ENCODE data around the gene UROC1.

The UROC1 gene

DNA sequence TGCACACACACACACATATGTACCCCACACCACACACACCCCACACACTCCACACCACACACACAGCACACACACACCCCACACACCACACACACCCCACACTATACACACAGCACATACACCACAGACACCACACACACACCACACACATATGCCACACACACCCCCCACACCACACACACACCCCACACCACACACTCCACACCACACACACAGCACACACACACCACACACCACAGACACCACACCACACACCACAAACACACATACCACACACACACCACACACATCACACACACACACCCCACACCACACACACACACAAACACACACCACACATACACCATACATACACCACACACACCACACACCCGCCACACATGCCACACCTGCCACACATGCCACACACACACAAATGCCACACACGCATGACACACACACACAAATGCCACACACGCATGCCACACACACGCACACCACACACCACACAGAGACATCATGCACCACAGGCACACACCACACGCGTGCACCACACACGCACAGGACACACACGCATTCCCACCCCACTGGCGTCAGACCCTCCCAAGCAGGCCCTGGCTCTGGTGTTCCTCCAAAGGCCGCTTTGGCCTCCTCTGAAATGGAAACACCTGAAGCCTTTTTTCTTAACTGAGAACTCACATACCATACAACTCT, 22.1 kb upstream of the UROC1 start:
- CTCF ChIA-PET = no interaction called here
- no peak for TF ChIP-seq FOXA1 (IDR thresholded peaks at IDR 0.05)
- TF ChIP-seq SP1 (IDR thresholded peaks at IDR 0.05) = no peak
- TF ChIP-seq FOXM1 (IDR thresholded peaks at IDR 0.05; ENCODE audit: borderline replicate concordance) = no peak
- TF ChIP-seq TARDBP (IDR thresholded peaks at IDR 0.05) = no peak
- no peak for TF ChIP-seq ZNF384 (IDR thresholded peaks at IDR 0.05)
- TF ChIP-seq SUZ12 (IDR thresholded peaks at IDR 0.05) = no peak
- no peak for TF ChIP-seq FOXK2 (IDR thresholded peaks at IDR 0.05)
- no peak for TF ChIP-seq LEF1 (IDR thresholded peaks at IDR 0.05; ENCODE audit: borderline replicate concordance)
- no peak for TF ChIP-seq HDGF (IDR thresholded peaks at IDR 0.05; ENCODE audit: borderline replicate concordance)
- POLR2A ChIA-PET = no interaction called here
- no peak for DNase-seq (ENCODE audit: extremely low spot score)

DNA sequence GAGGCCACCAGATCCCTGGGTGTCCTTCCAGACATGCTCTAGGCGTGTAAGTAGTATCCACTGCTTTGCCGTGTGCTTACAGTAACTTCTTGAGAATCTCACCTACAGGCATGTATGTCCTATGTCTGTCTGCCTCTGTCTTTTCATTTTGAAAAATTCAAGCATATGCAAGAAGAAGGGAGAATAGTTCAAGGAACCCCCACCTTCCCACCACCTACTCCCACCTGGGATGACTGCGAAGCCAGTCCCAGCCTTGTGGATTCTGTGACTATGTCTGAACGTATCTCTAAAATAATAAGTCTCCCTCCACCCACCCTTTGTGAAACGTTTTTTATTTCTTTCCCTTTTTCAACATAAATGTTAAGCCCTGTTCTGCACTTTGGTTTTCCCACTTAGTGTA, 21.4 kb upstream of the UROC1 start:
- CTCF ChIA-PET = no interaction called here
- DNase-seq (ENCODE audit: extremely low spot score) = no peak
- TF ChIP-seq BHLHE40 (IDR thresholded peaks at IDR 0.05; ENCODE audit: borderline replicate concordance) (no peak), ELF4 (IDR thresholded peaks at IDR 0.05) (no peak), ARNT (IDR thresholded peaks at IDR 0.05) (no peak), LEF1 (IDR thresholded peaks at IDR 0.05; ENCODE audit: borderline replicate concordance) (no peak), HDGF (IDR thresholded peaks at IDR 0.05; ENCODE audit: borderline replicate concordance) (no peak), SUZ12 (IDR thresholded peaks at IDR 0.05) (no peak), FOXM1 (IDR thresholded peaks at IDR 0.05; ENCODE audit: borderline replicate concordance) (no peak), FOXK2 (IDR thresholded peaks at IDR 0.05) (no peak)
- TF ChIP-seq, protein P1, sequence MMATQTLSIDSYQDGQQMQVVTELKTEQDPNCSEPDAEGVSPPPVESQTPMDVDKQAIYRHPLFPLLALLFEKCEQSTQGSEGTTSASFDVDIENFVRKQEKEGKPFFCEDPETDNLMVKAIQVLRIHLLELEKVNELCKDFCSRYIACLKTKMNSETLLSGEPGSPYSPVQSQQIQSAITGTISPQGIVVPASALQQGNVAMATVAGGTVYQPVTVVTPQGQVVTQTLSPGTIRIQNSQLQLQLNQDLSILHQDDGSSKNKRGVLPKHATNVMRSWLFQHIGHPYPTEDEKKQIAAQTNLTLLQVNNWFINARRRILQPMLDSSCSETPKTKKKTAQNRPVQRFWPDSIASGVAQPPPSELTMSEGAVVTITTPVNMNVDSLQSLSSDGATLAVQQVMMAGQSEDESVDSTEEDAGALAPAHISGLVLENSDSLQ (IDR thresholded peaks at IDR 0.05) = no peak
- POLR2A ChIA-PET = no interaction called here

- ChIA-PET POLR2A (interaction anchor here (1.2 kb wide), 1 partner anchor 11 kb away, joined by 3 read pairs; no protein-coding TSS in a partner anchor), CTCF (no interaction called here)
- no peak for DNase-seq (ENCODE audit: extremely low spot score)
- TF ChIP-seq SUZ12 (IDR thresholded peaks at IDR 0.05) (no peak), HDGF (IDR thresholded peaks at IDR 0.05; ENCODE audit: borderline replicate concordance) (no peak), FOXM1 (IDR thresholded peaks at IDR 0.05; ENCODE audit: borderline replicate concordance) (no peak), LEF1 (IDR thresholded peaks at IDR 0.05; ENCODE audit: borderline replicate concordance) (no peak), CTBP1 (IDR thresholded peaks at IDR 0.05; ENCODE audit: borderline replicate concordance) (no peak), L3MBTL2 (conservative IDR thresholded peaks at IDR 0.05) (no peak), TARDBP (IDR thresholded peaks at IDR 0.05) (no peak), ARNT (IDR thresholded peaks at IDR 0.05) (no peak)
Observed at GRCh38 chr3:126538316-126538715, 20.7 kb upstream of the UROC1 start.

DNA sequence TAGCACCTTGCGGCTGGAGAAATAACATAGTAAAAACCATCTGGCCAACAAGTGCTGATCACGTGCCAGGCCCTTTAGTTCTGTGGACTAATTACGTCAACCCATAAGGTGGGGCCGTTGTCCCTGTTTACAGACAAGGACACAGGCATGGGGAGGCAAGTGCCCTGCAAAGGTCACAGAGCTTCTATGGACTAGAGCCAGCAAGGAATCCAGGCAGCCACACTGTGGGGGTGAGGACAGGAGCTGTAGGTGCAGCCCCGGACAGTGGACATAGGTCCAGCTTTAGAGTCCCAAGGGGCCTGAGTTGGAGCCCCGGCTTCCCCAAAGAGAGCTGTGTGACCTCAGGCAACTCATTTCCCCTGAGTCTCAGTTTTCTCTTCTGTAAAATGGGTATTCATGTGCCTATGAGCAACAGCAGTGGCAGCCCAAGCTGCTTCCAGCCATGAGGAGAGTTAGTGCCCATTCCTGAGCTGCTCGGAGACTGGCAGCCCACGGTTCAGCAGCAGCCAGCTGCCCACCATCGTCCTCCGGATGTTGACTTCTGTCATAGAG, 20.2 kb upstream of the UROC1 start:
- POLR2A ChIA-PET = interaction anchor here (1.2 kb wide), 1 partner anchor 11 kb away, joined by 3 read pairs; no protein-coding TSS in a partner anchor
- no peak for DNase-seq (ENCODE audit: extremely low spot score)
- TF ChIP-seq BHLHE40 (IDR thresholded peaks at IDR 0.05; ENCODE audit: borderline replicate concordance) (no peak), L3MBTL2 (conservative IDR thresholded peaks at IDR 0.05) (no peak)
- CTCF ChIA-PET = no interaction called here

DNA sequence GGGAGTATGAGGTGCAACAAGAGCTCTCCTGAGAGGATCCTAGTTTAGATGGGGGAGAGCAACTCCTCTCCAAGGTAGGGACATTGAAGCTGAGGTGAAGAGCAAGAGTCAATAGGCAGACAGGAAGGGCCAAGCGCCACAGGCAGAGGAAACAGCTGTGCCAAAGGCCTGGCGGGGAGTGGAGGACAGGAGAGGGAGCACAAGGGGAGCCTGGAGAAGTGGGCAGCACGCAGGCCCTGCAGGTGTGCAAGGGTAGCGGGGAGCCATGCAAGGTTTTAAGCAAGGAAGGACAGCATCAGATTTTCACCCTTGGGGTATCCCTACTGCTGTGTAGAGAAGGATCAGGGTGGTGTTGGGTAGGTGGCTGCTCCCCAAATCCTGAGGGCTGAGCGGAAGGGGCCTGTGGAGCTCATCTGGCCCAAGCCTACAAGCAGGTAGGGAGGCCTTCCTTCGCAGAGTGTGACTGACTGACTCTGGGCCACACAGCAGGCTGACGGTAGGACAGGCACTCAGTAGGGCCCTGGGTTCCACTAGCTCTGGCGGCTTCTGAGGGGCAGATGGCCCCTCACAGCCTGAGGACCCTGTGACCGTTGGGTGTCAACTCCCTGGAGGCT, 19.6 kb upstream of the UROC1 start:
- CTCF ChIA-PET = no interaction called here
- DNase-seq (ENCODE audit: extremely low spot score) = no peak
- POLR2A ChIA-PET = interaction anchor here (1.2 kb wide), 1 partner anchor 10 kb away, joined by 3 read pairs; no protein-coding TSS in a partner anchor
- TF ChIP-seq TARDBP (IDR thresholded peaks at IDR 0.05) = no peak
- no peak for TF ChIP-seq ZNF384 (IDR thresholded peaks at IDR 0.05)
- no peak for TF ChIP-seq SUZ12 (IDR thresholded peaks at IDR 0.05)
- TF ChIP-seq L3MBTL2 (conservative IDR thresholded peaks at IDR 0.05) = no peak
- no peak for TF ChIP-seq FOXM1 (IDR thresholded peaks at IDR 0.05; ENCODE audit: borderline replicate concordance)
- no peak for TF ChIP-seq ARNT (IDR thresholded peaks at IDR 0.05)
- no peak for TF ChIP-seq SP1 (IDR thresholded peaks at IDR 0.05)
- TF ChIP-seq BHLHE40 (IDR thresholded peaks at IDR 0.05; ENCODE audit: borderline replicate concordance) = no peak
- no peak for TF ChIP-seq CTBP1 (IDR thresholded peaks at IDR 0.05; ENCODE audit: borderline replicate concordance)
- no peak for TF ChIP-seq NFRKB (IDR thresholded peaks at IDR 0.05)
- TF ChIP-seq, protein P1 (IDR thresholded peaks at IDR 0.05) = no peak
- TF ChIP-seq HDGF (IDR thresholded peaks at IDR 0.05; ENCODE audit: borderline replicate concordance) = no peak
- TF ChIP-seq FOXK2 (IDR thresholded peaks at IDR 0.05) = no peak
- TF ChIP-seq ELF4 (IDR thresholded peaks at IDR 0.05) = no peak
- TF ChIP-seq LEF1 (IDR thresholded peaks at IDR 0.05; ENCODE audit: borderline replicate concordance) = no peak
- no peak for TF ChIP-seq FOXA1 (IDR thresholded peaks at IDR 0.05)

- no peak for DNase-seq (ENCODE audit: extremely low spot score)
- CTCF ChIA-PET = no interaction called here
- POLR2A ChIA-PET = no interaction called here
Observed at GRCh38 chr3:126536126-126536525, 18.6 kb upstream of the UROC1 start.

More at GRCh38 chr3:126536126-126536525, 18.6 kb upstream of the UROC1 start:
- no peak for TF ChIP-seq FOXA1 (IDR thresholded peaks at IDR 0.05)
- no peak for TF ChIP-seq CTBP1 (IDR thresholded peaks at IDR 0.05; ENCODE audit: borderline replicate concordance)
- no peak for TF ChIP-seq ZNF384 (IDR thresholded peaks at IDR 0.05)
- no peak for TF ChIP-seq FOXM1 (IDR thresholded peaks at IDR 0.05; ENCODE audit: borderline replicate concordance)
- TF ChIP-seq SP1 (IDR thresholded peaks at IDR 0.05) = no peak
- no peak for TF ChIP-seq NFRKB (IDR thresholded peaks at IDR 0.05)
- TF ChIP-seq ARNT (IDR thresholded peaks at IDR 0.05) = no peak
- TF ChIP-seq FOXK2 (IDR thresholded peaks at IDR 0.05) = no peak
- no peak for TF ChIP-seq ELF4 (IDR thresholded peaks at IDR 0.05)
- no peak for TF ChIP-seq TARDBP (IDR thresholded peaks at IDR 0.05)
- TF ChIP-seq BHLHE40 (IDR thresholded peaks at IDR 0.05; ENCODE audit: borderline replicate concordance) = no peak
- TF ChIP-seq LEF1 (IDR thresholded peaks at IDR 0.05; ENCODE audit: borderline replicate concordance) = no peak
- TF ChIP-seq SUZ12 (IDR thresholded peaks at IDR 0.05) = no peak
- no peak for TF ChIP-seq L3MBTL2 (conservative IDR thresholded peaks at IDR 0.05)
- TF ChIP-seq, protein P1 (IDR thresholded peaks at IDR 0.05) = no peak
- TF ChIP-seq HDGF (IDR thresholded peaks at IDR 0.05; ENCODE audit: borderline replicate concordance) = no peak
